ENCODE data around the gene MRPS27.

MRPS27 gene

DNA sequence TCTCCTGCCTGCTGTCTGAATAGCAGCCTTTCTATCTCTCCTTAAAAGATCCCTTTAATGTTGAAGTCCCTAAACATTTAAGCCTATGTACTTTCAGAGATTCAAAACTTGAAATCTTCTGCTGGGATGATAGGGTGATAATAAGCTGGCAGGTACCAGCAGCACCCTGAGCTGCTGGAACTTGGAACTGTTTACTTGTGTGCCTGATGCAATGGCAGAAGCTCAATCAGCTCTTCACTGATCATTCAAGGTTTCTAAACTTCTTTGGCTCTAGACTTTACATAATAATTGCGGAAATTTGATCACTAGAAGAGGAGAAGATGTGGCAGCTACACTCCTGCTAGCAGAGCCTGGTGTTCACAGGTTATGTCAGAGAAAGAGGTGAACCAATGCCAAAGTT is 27.6 kb downstream of the MRPS27 start:
- DNase-seq (ENCODE audit: low read depth in 3 of 3, low spot score in 1 of 3) = no peak

DNA sequence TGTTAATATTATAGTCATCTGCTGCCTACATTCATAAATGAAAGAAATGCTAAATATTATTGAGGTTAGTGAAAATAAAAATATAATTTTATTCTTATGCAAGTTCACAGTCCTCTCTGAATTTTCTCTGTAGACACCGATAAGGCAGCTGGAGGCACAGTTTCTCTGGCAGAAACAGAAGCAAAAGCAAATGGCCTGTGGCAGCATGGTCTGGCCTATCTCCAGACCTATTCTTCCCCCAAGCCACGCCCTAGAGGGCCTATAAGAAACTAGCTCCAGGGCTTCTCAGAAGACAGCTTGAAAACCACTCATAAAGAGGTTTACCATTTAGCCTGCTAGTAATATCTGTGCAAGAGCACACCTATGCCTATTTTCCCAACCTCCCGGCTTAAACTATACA is 28.4 kb downstream of the MRPS27 start:
- DNase-seq (ENCODE audit: low read depth in 3 of 3, low spot score in 1 of 3) = no peak

DNA sequence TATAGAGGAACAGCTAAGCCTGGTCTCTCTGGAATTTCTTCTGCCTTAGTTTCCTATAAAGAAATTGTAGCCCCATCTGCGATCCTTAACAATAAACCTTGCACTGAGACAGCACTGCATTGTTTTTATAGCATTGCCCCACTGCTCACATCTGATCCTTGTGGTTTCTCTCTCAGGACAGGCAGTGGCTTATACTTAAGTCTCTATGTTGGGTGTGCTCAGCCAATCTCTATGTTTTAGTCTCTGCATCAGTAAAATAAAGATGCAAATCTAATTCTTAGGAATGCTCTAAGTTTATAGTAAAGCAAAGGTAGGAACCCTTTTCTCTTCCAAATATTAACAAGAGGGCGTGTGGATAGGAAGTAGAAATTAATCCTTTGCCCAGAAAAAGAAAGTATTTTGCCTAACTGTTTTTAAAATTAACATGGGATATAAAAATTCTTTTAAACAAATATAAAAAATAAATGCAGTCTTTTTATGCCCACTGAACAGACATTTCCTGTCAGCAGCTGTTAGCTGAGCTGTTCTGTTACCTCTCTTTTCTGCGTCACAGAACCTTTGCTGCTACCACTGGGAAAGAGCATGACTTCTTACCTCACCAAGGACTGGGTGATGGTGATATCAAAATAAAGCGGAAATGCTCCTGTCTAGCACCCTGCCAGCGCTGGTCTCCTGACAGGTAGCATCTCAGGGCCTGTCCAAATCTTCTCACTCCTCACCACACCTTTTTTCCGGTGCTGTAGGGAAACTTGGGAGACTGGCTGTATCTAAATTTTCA is 29.5 kb downstream of the MRPS27 start:
- no peak for DNase-seq (ENCODE audit: low read depth in 3 of 3, low spot score in 1 of 3)

DNA sequence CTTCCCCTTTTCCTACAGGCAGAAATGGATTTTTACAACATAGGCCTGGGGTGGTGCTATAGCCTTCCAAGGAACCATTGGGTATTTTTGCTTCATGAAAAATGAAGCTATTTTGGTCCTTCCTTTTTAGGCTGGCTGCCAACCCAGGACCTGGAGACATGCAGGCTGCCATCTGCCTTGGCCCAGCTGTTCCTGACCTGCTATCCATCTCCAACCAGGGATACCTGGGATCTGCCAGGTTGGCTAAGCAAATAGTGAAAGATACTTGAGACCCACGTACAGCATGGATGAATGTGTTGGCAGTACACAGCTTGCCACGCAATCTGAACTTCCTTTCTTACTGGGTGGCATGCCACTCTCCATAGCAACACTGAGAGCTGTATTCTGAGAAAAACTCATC is 31.1 kb downstream of the MRPS27 start:
- DNase-seq (ENCODE audit: low read depth in 3 of 3, low spot score in 1 of 3) = no peak

DNA sequence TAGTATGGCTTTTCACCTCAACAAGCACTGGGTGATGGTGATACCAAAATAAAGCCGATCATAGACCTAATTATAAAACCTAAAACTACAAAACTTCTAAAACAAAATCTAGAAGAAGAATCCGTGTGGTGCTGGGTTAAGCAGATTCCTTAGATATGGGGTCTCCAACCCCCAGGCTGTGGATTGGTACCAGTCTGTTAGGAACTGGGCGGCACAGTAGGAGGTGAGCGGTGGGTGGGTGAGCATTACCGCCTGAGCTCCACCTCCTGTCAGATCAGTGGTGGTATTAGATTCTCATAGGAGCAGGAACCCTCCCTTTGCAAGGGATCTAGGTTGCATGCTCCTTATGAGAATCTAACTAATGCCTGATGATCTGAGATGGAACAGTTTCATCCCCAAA is 33.2 kb downstream of the MRPS27 start:
- no peak for DNase-seq (ENCODE audit: low read depth in 3 of 3, low spot score in 1 of 3)

DNA sequence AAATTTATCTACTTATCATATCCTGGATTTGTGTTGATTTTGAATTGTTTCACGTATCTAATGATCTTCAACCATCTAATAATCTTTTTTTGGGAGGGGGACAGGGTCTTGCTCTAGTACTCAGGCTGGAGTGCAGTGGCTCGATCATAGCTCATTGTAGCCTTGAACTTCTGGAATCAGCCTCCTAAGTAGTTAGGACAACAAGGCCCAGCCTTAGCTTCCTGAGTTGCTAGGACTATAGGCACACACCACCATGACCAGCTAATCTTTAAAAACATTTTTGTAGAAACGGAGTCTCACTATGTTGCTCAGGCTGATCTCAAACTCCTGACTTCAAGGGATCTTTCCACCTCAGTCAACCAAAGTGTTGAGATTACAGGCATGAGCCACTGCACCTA is 34.6 kb downstream of the MRPS27 start:
- DNase-seq (ENCODE audit: low read depth in 3 of 3, low spot score in 1 of 3) = no peak

DNA sequence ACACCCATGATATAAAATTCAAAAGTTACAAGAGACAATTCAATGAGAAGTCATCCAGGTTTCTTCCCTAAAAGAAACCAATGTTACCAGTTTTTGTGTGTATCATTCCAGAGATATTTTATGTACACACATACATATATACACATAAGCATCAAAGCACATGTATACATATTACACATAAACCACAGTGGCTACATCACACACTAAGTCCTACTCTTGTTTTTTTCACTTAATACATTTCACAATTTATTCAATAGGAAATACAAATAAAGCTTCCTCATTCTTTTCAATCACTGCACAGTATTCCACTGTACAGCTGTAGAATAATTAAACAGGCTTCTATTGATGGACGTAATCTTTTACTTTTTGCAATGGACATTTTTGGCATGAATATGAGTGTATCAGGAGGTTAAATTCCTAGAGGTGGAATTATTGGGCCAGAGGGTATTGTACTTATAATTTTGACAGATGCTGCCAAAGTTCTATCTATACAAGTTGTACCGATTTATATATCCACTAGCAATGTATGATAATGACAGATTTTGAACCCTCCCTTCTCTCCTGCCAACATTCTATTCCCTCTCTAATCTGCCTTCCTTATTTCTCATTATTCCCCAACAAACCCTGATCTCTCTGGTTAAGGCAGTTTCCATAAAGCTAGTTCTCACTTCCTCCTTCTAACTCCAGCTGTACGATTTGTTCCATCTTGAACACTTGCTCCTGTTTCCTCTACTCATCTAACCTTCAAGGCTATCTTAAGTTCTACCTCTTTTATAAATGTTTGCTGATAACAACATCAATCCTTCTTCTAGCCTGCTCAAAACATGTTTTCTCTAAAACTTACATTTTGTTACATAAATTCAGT is 35.2 kb downstream of the MRPS27 start:
- DNase-seq (ENCODE audit: low read depth in 3 of 3, low spot score in 1 of 3) = no peak

DNA sequence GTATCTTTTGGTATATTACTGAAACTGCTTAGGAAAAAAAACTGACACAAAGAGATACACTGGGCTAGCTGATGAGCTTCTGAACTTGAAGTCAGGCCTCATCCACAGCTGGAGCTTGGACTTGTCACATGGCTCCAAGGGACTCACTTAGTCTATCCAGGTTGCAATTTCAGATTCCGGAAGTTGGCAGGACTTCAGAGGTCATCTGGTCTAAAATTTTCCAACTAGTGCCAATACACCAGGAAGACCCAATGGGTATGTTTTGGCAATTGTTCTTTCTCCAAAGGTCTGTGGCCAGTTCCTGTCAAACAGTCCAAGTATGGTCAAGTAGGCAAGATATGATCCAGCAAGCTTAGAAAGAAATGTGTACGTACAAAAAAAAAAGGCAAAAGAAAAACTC is 36.7 kb downstream of the MRPS27 start:
- no peak for DNase-seq (ENCODE audit: low read depth in 3 of 3, low spot score in 1 of 3)

DNA sequence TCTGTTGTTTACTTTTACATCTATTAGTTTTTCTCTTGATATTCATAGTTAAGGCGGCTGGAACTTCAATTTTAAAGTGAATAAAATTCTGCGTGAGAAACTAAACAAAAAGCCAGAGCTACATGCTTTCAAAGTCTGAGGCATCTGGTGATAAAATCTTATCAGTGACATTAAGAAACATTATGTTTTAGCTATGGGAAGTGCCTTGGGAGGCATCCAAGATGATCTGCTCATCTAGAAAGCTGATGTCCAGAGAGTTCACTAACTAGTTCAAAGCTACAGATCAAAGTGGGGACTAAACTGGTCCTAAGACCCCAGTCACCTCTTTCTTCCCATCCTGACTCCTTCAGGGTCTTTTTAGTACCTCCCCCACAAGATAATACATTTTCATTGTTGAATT is 37.2 kb downstream of the MRPS27 start:
- DNase-seq (ENCODE audit: low read depth in 3 of 3, low spot score in 1 of 3) = no peak

DNA sequence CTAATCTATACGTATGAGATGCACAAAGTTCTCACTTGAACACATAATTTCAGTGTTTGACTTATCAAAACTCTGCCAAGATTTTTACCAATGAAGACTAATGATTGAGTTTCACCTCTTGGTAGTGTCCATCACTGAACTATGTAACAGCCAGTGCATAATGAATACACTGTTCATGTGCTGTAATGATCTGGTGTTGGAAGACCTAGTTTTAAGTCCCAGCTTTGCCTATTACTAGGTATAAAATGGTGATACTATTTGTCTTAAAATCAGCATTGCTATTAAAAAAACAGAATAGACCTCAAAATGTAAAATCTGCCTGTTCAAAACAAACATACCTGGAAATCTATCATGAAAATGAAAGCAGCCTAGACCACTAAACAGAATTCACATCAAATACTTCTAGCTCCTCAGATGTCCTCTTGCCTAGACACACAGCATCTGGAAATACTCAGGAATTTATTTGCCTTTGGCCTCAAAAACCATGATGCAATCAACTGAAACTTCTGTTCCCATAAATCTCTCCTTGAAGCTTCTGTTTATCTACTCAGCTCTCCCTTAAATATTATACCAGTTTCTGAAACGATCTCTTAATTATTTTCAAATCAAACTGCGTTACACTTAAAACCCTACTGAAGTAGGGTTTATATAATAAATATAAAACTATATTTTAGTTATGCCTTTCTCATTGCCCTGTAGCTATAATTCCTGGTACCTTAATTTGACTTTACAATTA is 38.1 kb downstream of the MRPS27 start:
- DNase-seq (ENCODE audit: low read depth in 3 of 3, low spot score in 1 of 3) = no peak

DNA sequence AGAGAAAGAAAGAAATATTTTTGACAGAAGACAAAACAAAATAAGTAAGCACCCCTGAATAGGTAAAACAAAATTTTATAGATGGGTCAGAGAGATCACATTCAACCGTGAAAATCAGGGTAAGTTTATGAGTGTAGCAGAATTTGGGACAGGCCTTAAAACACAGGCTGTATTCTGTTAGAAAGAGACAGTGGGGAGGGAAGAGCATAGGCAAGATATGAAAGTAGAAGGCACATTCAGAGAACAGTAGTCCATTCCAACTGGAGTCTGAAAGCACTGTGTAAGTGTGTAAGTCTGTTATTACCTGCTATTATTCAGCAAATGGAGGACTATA is 38.6 kb downstream of the MRPS27 start:
- DNase-seq (ENCODE audit: low read depth in 3 of 3, low spot score in 1 of 3) = no peak

DNA sequence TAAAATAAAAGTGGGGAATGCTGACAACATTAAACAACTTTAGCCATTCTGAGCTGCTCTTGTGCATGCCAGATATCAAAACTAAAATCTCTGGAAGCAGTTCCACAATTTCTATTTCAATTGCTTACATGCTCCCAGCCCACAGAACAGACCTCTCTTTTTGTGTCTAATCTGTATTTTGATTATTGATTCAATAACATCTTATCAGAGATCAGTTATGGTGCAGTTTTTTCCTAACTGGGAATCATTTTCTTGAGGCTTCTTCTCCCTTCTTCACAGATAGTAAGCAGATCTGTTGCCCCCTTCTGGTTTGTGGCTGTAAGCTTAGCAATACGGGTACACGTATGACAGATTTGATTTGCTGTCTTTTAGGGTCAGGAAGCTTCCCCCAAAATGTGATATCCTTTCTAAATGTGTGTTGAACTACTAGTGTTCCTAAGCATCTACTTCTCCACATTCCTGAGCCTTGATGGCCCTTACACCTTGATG is 39.4 kb downstream of the MRPS27 start:
- DNase-seq (ENCODE audit: low read depth in 3 of 3, low spot score in 1 of 3) = no peak

DNA sequence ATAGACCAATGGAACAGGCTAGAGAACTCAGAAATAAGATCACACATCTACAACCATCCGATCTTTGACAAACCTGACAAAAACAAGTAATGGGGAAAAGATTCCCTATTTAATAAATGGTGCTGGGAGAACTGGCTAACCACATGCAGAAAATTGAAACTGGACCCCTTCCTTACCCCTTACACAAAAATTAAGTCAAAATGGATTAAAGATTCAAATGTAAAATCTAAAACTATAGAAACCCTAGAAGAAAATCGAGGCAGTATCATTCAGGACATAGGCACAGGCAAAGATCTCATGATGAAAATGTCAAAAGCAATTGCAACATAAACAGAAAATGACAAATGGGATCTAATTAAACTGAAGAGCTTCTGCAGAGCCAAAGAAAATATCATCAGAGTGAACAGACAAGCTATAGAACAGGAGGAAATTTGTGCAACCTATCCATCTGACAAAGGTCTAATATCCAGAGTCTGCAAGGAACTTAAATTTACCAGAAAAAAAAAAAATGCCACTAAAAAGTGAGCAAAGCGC is 43.8 kb downstream of the MRPS27 start:
- DNase-seq (ENCODE audit: low read depth in 3 of 3, low spot score in 1 of 3) = no peak

DNA sequence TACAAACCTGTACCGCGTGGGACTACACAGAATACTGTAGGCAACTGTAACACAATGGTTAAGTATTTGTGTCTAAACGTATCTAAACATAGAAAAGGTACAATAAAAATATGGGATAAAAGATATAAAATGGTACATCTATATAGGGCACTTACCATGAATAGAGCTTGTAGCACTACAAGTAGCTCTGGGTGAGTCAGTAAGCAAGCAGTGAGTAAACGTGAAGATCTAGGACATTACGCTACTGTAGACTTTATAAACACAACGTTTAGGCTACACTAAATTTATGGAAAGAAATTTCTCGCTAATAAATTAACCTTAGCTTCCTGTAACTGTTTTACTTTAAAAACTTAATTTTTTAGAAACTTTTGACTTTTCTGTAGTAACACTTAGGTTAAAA is 46.5 kb downstream of the MRPS27 start:
- no peak for DNase-seq (ENCODE audit: low read depth in 3 of 3, low spot score in 1 of 3)

DNA sequence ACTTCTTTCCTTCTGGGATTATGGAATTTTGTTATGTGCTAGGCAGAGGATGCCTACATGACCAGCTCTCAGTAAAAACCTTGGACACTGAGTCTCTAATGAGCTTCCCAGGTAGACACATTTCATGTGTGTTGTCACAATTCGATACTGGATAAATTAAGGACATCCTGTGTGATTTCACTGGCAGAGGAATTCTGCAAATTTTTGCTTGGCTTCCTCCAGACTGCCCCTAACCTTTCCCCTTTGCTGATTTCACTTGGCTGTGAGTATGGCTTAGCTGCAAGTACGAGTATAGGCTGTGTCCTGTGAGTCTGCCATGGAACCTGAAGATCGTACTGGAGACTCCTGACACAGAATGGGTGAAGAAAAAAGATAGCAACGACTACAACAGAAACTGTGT is 47.6 kb downstream of the MRPS27 start:
- DNase-seq (ENCODE audit: low read depth in 3 of 3, low spot score in 1 of 3) = no peak

DNA sequence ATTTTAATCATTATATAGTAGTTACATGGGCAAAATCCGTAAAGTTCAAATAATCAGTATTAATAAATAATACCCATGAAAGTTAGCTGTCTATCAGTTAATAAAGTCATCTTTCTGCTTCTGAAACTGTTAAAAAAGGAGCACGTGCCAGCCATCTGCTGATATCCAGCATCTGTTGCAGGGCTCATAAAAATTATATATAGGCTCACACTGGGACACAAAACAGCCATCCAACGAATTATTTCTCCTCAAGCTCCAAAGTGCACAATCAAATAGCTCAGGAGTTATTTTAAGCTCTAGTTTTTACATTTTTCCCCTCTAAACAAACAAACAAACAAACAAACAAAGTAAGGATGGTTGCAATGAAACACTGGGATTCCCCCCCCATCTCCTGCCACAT is 48.3 kb downstream of the MRPS27 start:
- no peak for DNase-seq (ENCODE audit: low read depth in 3 of 3, low spot score in 1 of 3)

DNA sequence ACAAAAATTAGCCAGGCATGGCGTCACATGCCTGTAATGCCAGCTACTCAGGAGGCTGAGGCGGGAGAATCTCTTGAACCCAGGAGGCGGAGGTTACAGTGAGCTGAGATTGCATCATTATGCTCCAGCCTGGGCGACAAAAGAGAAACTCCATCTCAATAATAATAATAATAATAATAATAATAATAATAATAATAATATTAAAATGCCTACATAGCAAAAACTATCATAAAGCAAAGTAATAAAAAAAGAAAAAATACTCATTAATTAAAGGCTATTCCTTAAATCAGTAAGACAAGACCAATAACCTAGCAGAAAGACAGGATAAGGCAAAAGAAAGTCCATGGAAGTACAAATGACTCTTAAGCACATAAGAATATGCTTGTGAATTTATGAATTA is 50.0 kb downstream of the MRPS27 start:
- no peak for DNase-seq (ENCODE audit: low read depth in 3 of 3, low spot score in 1 of 3)

DNA sequence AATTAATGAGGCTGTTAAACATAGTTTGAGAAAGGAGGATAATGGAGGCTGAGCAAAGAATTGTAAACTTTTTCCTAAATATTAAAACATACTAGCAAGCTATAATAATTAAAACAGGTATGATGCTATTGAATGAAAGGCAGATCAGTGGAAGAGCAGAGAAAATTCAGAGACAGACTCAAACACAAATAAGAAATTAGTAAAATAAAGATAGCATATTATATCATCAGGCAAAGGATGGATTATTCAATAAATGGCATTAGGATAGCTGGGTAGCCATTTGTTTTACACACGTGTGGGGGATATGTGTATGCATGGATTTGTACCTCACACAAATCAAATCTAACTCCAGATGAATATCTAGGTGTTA is 50.6 kb downstream of the MRPS27 start:
- no peak for DNase-seq (ENCODE audit: low read depth in 3 of 3, low spot score in 1 of 3)

DNA sequence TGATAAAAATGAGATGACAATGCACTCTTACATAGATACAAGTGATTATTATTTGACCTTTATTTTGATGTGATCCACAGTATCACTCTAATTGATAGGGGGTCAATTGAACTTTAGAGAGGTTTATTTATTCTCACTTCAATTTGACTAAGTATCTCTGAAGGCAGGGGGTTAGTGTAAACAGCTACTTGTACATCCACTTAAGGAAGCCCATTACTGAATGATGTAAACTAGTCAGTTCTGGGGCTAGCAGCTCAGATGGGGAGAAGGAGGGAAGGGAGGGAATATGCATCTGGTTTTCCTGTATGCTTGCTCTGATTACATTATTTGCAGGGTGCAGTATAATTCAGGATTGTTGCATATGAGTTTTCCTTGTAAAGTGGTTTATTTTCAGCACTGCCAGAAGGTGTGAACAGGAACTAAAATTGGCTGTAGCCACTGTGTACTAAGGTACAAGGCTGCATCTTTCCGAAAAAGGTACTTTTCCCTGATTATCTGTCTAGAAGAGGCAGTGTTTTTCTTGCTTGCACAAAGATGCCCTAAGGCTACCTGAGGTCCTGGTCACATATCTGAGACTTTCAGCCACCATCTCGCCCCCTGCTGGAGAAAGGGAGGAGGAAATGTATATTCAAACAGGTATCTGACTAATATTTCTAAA is 51.2 kb downstream of the MRPS27 start:
- DNase-seq (ENCODE audit: low read depth in 3 of 3, low spot score in 1 of 3) = peak in 1 of 3 donors; percentile 4

DNA sequence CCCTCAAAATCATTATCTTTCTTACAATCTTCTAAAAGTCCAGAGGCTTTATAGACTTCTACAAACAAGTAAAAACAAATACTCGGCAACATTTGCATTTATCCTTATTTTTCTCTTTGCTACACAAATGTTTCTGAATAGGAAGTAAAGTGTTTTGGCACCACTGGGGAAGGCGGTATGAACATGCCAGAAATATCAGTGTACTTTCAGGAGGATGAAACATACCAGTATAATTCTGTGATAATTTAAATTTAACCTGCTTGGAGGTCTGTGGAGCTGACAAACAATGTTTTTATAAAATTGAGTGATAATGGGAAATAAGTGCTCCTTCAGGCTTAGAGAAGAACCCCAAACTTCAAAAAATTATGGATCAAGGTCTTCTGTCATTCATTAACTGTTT is 51.8 kb downstream of the MRPS27 start:
- no peak for DNase-seq (ENCODE audit: low read depth in 3 of 3, low spot score in 1 of 3)

DNA sequence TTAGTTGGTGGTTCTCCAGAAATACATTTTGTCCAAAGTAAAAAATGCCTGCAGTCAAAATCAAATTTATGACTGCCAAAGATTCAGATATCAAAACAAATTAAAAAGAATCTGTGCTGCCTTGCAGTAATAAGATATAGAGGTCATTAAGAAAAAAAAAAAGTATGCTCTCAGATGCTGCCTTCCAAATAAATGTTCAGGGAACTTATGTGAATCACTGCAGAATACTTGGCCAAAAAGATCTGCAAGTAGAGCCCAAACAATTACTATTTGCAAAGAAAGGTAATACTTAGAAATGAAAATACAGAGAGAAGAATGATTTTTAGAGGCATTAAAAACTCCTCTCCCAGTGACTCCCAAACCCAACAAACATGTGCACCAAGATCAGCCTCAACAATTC is 52.4 kb downstream of the MRPS27 start:
- DNase-seq (ENCODE audit: low read depth in 3 of 3, low spot score in 1 of 3) = no peak
